H1 (cell line): ENCODE measurements around the gene CASZ1.

Source experiments
- BCL11A ChIP-seq, 2 experiments: IDR thresholded peaks; one replicate each; pipeline ENCODE4 v1.6.1; 2011; ENCODE audit warnings: low read depth in 2 of 2, low read length in 2 of 2, mild to moderate bottlenecking in 2 of 2
- CTCF ChIP-seq, 3 experiments: IDR thresholded peaks; 1 replicate in 2 of 3; 2 replicates in 1 of 3; pipeline versions ENCODE4 v1.5.1 to v1.6.1; 2011; ENCODE audit warnings: low read length in 3 of 3, mild to moderate bottlenecking in 3 of 3, inconsistent platforms in 2 of 3, low read depth in 1 of 3, moderate library complexity in 1 of 3; ENCODE audit not compliant: insufficient read depth in 1 of 3; ENCODE audit errors: control extremely low read depth in 1 of 3
- GTF2F1 ChIP-seq: IDR thresholded peaks from 2 replicates; pipeline ENCODE4 v1.6.1; 2012; ENCODE audit warnings: low read depth, low read length, improper control_type of control experiment, borderline replicate concordance
- JUN ChIP-seq: IDR thresholded peaks from 2 replicates; pipeline ENCODE4 v1.6.1; 2011; ENCODE audit warnings: low read depth, mild to moderate bottlenecking, improper control_type of control experiment, low read length
- MAX ChIP-seq: IDR thresholded peaks from 2 replicates; pipeline ENCODE4 v1.6.1; 2012; ENCODE audit warnings: inconsistent platforms
- POLR2A ChIP-seq, 2 experiments: IDR thresholded peaks; 1 replicate in 1 of 2; 2 replicates in 1 of 2; pipeline ENCODE4 v1.6.1; 2011; ENCODE audit warnings: low read depth in 2 of 2, low read length in 2 of 2, mild to moderate bottlenecking in 2 of 2; ENCODE audit errors: control extremely low read depth in 1 of 2
- RFX5 ChIP-seq: IDR thresholded peaks from 2 replicates; pipeline ENCODE4 v1.6.1; 2011; ENCODE audit warnings: low read depth, low read length, improper control_type of control experiment, borderline replicate concordance
- TAF1 ChIP-seq: IDR thresholded peaks from 2 replicates; pipeline ENCODE4 v1.6.1; 2011; ENCODE audit warnings: mild to moderate bottlenecking, low read depth, low read length
- TBP ChIP-seq: IDR thresholded peaks from 2 replicates; pipeline ENCODE4 v1.6.1; 2011; ENCODE audit warnings: low read depth, low read length, improper control_type of control experiment

GRCh38 chr1:10643607-10644306, 152.7 kb downstream of the CASZ1 start:
- TF ChIP-seq CTCF (IDR thresholded peaks at IDR 0.05; ENCODE audit: control extremely low read depth in 1 of 3, insufficient read depth in 1 of 3, low read depth in 1 of 3, low read length in 3 of 3) (no peak), BCL11A (IDR thresholded peaks at IDR 0.05; ENCODE audit: low read depth in 2 of 2, low read length in 2 of 2) (no peak), JUN (no peak), RFX5 (no peak), MAX (no peak), TAF1 (no peak), POLR2A (IDR thresholded peaks at IDR 0.05; ENCODE audit: control extremely low read depth in 1 of 2, low read depth in 2 of 2, low read length in 2 of 2) (no peak), TBP (no peak), GTF2F1 (no peak)
